H1 (cell line): ENCODE data around the gene SOWAHC.

Source experiments
- EZH2 ChIP-seq: fragments of 200-600 bp; sonication (generic); IDR thresholded peaks from 2 replicates; pipeline ENCODE4 v1.7.1; 2012; ENCODE audit warnings: low read depth, mild to moderate bottlenecking, moderate library complexity, low read length, inconsistent platforms; ENCODE audit not compliant: severe bottlenecking
- RAD21 ChIP-seq, 2 experiments: IDR thresholded peaks in 1 of 2; conservative IDR thresholded peaks in 1 of 2; 2 replicates each; pipeline ENCODE4 v1.6.1; 2011; ENCODE audit warnings: low read depth in 2 of 2, low read length in 2 of 2, improper control_type of control experiment in 1 of 2, inconsistent platforms in 1 of 2, mild to moderate bottlenecking in 1 of 2, moderate library complexity in 1 of 2
- SUZ12 ChIP-seq: fragments of 200-600 bp; sonication (generic); IDR thresholded peaks from 2 replicates; pipeline ENCODE4 v1.6.1; 2012; ENCODE audit warnings: mild to moderate bottlenecking, inconsistent platforms, low read length, moderate library complexity, mixed read lengths
- YY1 ChIP-seq: IDR thresholded peaks from 2 replicates; pipeline ENCODE4 v1.6.1; 2011; ENCODE audit warnings: low read depth, mild to moderate bottlenecking, low read length
- TF ChIP-seq, protein P1 (sequence below), 3 experiments: IDR thresholded peaks; 1 replicate in 2 of 3; 2 replicates in 1 of 3; pipeline versions ENCODE4 v1.5.1 to v1.6.1; 2011; ENCODE audit warnings: low read length in 3 of 3, mild to moderate bottlenecking in 3 of 3, inconsistent platforms in 2 of 3, low read depth in 1 of 3, moderate library complexity in 1 of 3; ENCODE audit not compliant: insufficient read depth in 1 of 3; ENCODE audit errors: control extremely low read depth in 1 of 3

DNA sequence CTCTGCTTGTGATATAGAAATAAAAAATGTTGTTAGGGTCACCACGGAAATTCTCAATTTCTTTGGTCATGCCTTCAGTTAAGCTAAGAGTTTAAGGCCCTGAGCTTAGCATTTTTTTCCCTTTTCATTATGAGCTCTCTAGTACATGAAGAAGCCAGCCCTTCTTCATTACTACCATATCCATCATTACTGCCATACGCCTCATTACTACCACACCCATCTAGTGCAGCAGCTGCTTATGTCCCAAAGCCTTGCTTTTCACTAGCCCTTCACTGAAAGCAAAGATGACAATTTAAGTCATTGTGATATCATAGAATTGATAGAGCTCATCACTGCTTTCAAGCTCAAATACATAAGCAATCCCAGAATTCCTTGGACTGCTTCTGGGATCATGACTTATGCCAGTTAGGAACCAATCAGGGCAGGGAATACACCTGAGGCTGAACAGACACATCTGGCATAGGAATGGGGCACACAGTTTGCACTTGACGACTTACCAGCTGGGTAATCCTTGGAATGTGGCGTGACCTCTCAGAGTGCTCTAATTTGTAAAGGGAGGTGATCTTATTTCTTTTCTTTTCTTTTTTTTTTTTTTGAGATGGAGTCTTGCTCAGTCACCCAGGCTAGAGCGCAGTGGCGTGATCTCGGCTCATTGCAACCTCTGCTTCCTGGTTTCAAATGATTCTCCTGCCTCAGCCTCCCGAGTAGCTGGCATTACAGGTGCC, 40.3 kb downstream of the SOWAHC start:
- TF ChIP-seq EZH2: no peak
- TF ChIP-seq YY1: no peak
- TF ChIP-seq RAD21 (IDR thresholded peaks at IDR 0.05 in 1 of 2, conservative IDR thresholded peaks at IDR 0.05 in 1 of 2; ENCODE audit: low read depth in 2 of 2, low read length in 2 of 2): no peak
- TF ChIP-seq SUZ12: no peak
- TF ChIP-seq, protein P1, sequence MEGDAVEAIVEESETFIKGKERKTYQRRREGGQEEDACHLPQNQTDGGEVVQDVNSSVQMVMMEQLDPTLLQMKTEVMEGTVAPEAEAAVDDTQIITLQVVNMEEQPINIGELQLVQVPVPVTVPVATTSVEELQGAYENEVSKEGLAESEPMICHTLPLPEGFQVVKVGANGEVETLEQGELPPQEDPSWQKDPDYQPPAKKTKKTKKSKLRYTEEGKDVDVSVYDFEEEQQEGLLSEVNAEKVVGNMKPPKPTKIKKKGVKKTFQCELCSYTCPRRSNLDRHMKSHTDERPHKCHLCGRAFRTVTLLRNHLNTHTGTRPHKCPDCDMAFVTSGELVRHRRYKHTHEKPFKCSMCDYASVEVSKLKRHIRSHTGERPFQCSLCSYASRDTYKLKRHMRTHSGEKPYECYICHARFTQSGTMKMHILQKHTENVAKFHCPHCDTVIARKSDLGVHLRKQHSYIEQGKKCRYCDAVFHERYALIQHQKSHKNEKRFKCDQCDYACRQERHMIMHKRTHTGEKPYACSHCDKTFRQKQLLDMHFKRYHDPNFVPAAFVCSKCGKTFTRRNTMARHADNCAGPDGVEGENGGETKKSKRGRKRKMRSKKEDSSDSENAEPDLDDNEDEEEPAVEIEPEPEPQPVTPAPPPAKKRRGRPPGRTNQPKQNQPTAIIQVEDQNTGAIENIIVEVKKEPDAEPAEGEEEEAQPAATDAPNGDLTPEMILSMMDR (IDR thresholded peaks at IDR 0.05; ENCODE audit: control extremely low read depth in 1 of 3, insufficient read depth in 1 of 3, low read depth in 1 of 3, low read length in 3 of 3): no peak
